ENCODE results near the gene IL21.
"Not testable (repeated sequence)": the region's sequence is repeated elsewhere in the genome, so short reads cannot be mapped to it uniquely, and the experiment has no call there.

IL21 gene

GRCh38 chr4:122621016-122621507 is at the start of gene IL21:
Gene IL21 (minus strand): TSS chr4:122621066. CDS start chr4:122621011, 55 bp downstream.
- no peak for DNase-seq (ENCODE audit: low read depth in 2 of 2, low spot score in 1 of 2)

GRCh38 chr4:122669911-122670738 is 49.3 kb upstream of the IL21 start:
- no peak for DNase-seq (ENCODE audit: low read depth in 2 of 2, low spot score in 1 of 2)

GRCh38 chr4:122668241-122668640 is 47.4 kb upstream of the IL21 start:
- no peak for DNase-seq (ENCODE audit: low read depth in 2 of 2, low spot score in 1 of 2)

- no peak for DNase-seq (ENCODE audit: low read depth in 2 of 2, low spot score in 1 of 2)
Observed at GRCh38 chr4:122666527-122667245, 45.8 kb upstream of the IL21 start.

- no peak for DNase-seq (ENCODE audit: low read depth in 2 of 2, low spot score in 1 of 2)
Observed at GRCh38 chr4:122665161-122665929, 44.5 kb upstream of the IL21 start.

DNA sequence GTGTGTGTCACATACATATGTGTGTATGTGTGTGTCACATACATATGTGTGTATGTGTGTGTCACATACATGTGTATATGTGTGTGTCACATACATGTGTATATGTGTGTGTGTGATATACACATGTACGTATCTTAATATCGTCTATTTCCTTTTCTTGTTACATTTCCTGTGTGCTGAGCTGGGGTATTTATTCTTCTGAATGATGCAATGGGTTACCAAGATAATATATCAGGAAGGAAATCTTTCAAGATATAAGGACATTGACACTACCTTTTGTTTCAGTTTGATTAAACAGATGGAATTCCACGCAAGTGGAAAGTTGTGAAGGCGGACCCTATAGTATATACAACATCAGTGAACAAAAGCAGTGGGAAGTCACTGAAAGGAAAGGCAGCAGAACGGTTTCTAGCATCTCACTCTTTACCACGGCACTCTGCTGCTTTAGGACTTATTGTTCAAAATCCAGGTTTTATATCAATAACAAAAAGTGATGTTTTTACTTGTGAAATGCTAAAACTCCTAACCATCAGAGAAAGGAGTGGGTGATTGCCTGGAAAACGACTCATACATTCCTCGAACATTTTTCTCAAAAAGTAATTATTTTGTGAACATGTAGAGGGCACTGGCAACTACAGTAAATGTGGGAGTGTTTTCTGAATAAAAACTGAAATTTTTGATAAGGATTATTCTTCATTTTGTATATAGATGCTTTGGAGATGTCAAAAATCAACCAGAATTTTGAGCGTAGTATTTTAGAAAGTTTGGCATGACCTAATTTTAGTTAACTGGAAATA is 43.1 kb upstream of the IL21 start:
- DNase-seq (ENCODE audit: low read depth in 2 of 2, low spot score in 1 of 2) = no peak

GRCh38 chr4:122663291-122663690 is 42.4 kb upstream of the IL21 start:
- no peak for DNase-seq (ENCODE audit: low read depth in 2 of 2, low spot score in 1 of 2)

- DNase-seq (ENCODE audit: low read depth in 2 of 2, low spot score in 1 of 2) = no peak
Observed at GRCh38 chr4:122662701-122663100, 41.8 kb upstream of the IL21 start.

- no peak for DNase-seq (ENCODE audit: low read depth in 2 of 2, low spot score in 1 of 2)
Observed at GRCh38 chr4:122661176-122662160, 40.6 kb upstream of the IL21 start.

DNA sequence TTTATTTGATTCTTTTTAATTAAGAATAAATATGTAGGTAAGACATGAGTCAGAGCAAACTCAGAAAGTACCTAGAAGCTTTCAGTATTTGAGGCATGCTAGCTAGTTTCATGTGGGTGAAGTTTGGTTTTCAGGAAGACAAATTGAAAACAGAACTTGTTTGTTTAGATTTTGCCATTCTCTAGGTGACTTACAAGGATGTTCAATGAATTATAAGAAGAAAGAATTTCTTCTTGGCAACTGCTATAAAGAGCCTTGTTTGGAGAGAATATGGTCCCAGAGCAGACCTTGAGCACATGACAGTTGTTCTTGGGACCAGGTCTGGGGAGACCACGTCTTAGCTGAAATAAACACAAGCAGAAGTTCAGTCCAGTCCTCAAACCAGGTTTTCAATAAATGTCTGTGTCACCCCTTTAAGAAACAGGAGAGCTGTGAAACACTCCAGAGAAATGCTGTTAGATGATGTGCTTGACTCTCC is 38.0 kb upstream of the IL21 start:
- DNase-seq (ENCODE audit: low read depth in 2 of 2, low spot score in 1 of 2) = no peak

DNA sequence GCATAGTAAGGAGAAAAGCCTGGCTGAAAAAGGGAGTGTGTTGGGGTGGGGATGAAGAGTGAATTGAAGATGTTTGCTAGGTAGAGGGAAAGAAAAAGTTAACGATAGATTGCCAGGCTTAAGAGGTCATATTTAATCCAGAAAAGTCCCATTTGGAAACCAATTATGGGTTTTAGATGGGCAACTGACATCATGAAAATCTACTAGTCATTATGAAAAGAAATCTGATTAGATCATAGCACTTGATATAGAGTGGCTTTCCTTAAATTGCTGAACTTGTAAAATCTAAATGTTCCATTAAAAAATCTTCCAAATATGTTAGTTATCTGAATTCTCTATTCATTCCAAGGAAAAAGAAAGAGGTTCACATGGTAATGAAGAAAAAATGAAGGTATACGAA is 37.5 kb upstream of the IL21 start:
- DNase-seq (ENCODE audit: low read depth in 2 of 2, low spot score in 1 of 2) = no peak

GRCh38 chr4:122657553-122657952 is 36.7 kb upstream of the IL21 start:
- no peak for DNase-seq (ENCODE audit: low read depth in 2 of 2, low spot score in 1 of 2)

DNA sequence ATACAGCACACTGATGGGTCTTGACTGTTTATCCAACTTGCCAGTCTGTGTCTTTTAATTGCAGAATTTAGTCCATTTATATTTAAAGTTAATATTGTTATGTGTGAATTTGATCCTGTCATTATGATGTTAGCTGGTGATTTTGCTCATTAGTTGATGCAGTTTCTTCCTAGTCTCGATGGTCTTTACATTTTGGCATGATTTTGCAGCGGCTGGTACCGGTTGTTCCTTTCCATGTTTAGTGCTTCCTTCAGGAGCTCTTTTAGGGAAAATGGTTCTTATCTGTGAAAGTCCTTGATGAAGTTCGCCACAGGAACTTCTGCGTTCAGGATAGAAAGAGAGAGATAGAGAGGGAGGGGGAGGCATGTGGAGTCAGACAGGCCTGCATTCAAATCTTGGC is 35.7 kb upstream of the IL21 start:
- DNase-seq (ENCODE audit: low read depth in 2 of 2, low spot score in 1 of 2) = not testable (repeated sequence)

DNA sequence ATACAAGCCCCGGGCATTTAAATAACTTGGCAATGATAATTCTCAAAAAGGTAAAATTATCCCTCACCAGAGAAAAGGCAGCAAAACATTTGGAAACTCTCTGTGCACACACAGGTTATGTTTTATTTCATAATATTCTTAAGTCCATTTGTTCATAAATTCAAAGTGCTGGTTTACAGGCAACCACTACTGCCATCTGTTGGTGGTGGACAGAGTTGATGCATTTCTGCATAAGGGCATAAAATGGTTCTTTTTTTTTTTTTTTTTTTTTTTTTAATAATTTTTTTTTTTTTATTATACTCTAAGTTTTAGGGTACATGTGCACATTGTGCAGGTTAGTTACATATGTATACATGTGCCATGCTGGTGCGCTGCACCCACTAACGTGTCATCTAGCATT is 31.5 kb upstream of the IL21 start:
- DNase-seq (ENCODE audit: low read depth in 2 of 2, low spot score in 1 of 2) = peak in 1 of 2 donors; percentile 7

DNA sequence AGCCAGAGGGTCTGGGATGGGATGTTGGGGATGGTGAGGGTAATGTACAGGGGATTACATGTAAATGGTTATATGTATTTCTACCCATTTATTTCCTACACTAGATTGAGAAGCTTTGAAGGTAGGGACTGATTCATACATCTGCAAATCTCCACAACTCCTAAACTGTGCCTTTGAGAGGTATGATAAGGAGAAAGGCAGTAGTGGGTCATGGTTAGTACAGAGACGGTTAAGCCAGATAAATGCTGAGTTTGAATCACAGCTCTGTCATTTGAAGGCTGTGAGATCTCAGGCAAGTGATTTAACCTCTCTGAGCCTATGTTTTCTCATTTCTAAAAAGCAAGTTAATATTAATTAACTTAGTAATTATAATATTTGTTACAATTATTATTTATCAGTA is 29.3 kb upstream of the IL21 start:
- DNase-seq (ENCODE audit: low read depth in 2 of 2, low spot score in 1 of 2) = no peak

DNA sequence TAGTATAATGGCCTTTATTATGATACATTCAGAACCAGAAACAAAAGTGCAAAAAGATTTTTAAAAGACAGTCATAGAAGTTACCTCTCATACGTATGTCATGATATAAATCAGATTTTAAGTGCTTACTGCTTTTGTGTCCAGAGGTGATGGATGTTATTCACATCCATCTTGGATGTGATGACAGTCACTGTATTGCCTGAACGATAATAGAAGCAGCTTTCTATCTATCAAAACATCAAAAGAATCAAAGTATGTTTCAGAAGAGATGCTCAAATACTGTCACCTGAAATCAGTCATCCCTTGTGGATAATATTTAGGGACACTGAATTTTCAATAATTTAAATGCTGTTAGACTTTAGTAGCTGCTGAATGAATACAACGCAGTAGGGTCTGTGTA is 26.8 kb upstream of the IL21 start:
- DNase-seq (ENCODE audit: low read depth in 2 of 2, low spot score in 1 of 2) = no peak

DNA sequence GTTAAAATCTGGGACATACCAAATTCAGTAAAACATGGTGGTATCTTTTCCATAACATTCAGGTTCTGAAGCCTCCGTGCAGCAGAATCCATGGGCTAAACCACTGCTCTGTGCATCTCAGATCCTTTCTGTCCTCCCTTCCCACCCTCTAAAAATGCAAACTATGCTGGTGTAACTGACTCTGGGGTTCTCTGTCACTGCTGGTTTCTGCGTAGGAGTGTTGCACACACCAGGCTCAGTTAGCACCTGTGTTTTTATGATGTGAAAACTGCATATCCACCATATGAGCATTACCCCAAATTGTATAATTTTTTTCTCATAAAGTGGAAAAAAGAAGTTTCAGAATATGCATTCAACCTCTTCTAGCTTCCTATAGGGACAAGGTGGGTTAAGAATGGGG is 22.4 kb upstream of the IL21 start:
- no peak for DNase-seq (ENCODE audit: low read depth in 2 of 2, low spot score in 1 of 2)

GRCh38 chr4:122639181-122639580 is 18.3 kb upstream of the IL21 start:
- no peak for DNase-seq (ENCODE audit: low read depth in 2 of 2, low spot score in 1 of 2)

DNA sequence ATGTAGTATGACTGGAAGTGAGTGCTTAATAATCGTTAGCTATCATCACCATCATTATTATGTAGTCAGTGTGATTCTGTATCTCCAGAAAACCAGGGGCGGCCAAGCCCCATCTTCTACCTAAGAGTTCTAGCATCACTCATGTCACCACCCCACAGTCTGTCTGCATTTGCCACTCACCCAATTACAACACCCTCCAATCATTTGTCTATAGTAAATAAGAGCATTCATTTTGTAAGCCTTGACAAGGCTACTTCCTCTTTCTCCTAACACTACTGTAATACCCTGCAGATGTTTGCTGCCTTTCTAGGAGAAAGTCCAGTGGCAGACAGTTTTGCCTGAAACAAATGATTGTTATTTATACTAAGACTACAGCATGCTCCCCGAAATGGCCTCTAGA is 15.8 kb upstream of the IL21 start:
- DNase-seq (ENCODE audit: low read depth in 2 of 2, low spot score in 1 of 2) = no peak

Measured in stimulated activated CD8-positive, alpha-beta memory T cell treated with anti-CD3 and anti-CD28 coated beads, Interleukin-4, amount 100 ng/mL, for 1 hour (primary cell).